CD4-positive, alpha-beta T cell (primary cell): Measurements from ENCODE around the gene EML4. TPM values are rescaled to one million over a fixed set of nuclear protein-coding genes. Genes with fewer than 3 reads are reported as not detected.
A peak's percentile ranks its signal among the peaks of the same experiment; 100 is the strongest.

Experiments
- ATAC-seq: fragments of 200-7000 bp; cut with Tn5 transposase; one replicate; pipeline ENCODE4 v1.10.0; 2022; ENCODE audit warnings: mild to moderate bottlenecking; ENCODE audit not compliant: poor library complexity
- CTCF ChIA-PET: fragments of 350-600 bp; sonication (Branson Sonifier 250); formaldehyde crosslinking; loops from one replicate; lab custom pipeline; 2021; ENCODE audit warnings: antibody characterized with exemption, inconsistent platforms; lab: Charles Lee
- POLR2A ChIA-PET: fragments of 350-600 bp; sonication (Branson Sonifier 250); formaldehyde crosslinking; loops from one replicate; lab custom pipeline; 2021; ENCODE audit warnings: antibody characterized with exemption, inconsistent platforms; lab: Charles Lee
- DNase-seq, 14 experiments: peaks; one replicate each; pipeline ENCODE4 v3.0.0-alpha.2; 2013 to 2020; ENCODE audit warnings: mixed read lengths in 2 of 14
- H3K27ac ChIP-seq, 2 donors: one replicate each; pipeline versions ENCODE4 v1.5.1 to v1.7.0; 2013; ENCODE audit warnings: low read length in 2 of 2, low read depth in 1 of 2, mild to moderate bottlenecking in 1 of 2
- H3K27me3 ChIP-seq, 2 experiments: 1 replicate in 1 of 2; 2 replicates in 1 of 2; pipeline versions ENCODE4 v1.6.1 to v1.7.0; 2013; ENCODE audit warnings: low read length in 2 of 2, control low read depth in 1 of 2, mild to moderate bottlenecking in 1 of 2, moderate library complexity in 1 of 2; ENCODE audit not compliant: insufficient read depth in 2 of 2, control insufficient read depth in 1 of 2
- H3K36me3 ChIP-seq: one replicate; pipeline ENCODE4 v1.6.1; 2013; ENCODE audit warnings: low read length, control low read depth; ENCODE audit not compliant: insufficient read depth
- H3K4me1 ChIP-seq: one replicate; pipeline ENCODE4 v1.6.1; 2013; ENCODE audit warnings: low read length, control low read depth; ENCODE audit not compliant: insufficient read depth
- H3K4me3 ChIP-seq: one replicate; pipeline ENCODE4 v1.5.1; 2013; ENCODE audit warnings: mild to moderate bottlenecking, low read length, moderate library complexity
- H3K9me3 ChIP-seq, 2 experiments: 1 replicate in 1 of 2; 2 replicates in 1 of 2; pipeline versions ENCODE4 v1.6.1 to v1.7.0; 2013; ENCODE audit warnings: low read length in 2 of 2, mild to moderate bottlenecking in 2 of 2, control low read depth in 1 of 2, moderate library complexity in 1 of 2; ENCODE audit not compliant: control insufficient read depth in 1 of 2, insufficient read depth in 1 of 2
- H3K27ac Mint-ChIP-seq: one replicate; pipeline ENCODE4 v1.8.0; 2020; ENCODE audit warnings: mixed read lengths
- H3K27me3 Mint-ChIP-seq: one replicate; pipeline ENCODE4 v1.8.0; 2021; ENCODE audit warnings: mixed read lengths
- H3K36me3 Mint-ChIP-seq: one replicate; pipeline ENCODE4 v1.8.0; 2021; ENCODE audit warnings: low read depth, mixed read lengths
- H3K4me1 Mint-ChIP-seq: one replicate; pipeline ENCODE4 v1.8.0; 2021; ENCODE audit warnings: low read depth, mixed read lengths
- H3K4me3 Mint-ChIP-seq: one replicate; pipeline ENCODE4 v1.8.0; 2020; ENCODE audit warnings: mild to moderate bottlenecking, mixed read lengths
- H3K9me3 Mint-ChIP-seq: one replicate; pipeline ENCODE4 v1.8.0; 2020; ENCODE audit warnings: mixed read lengths
- CTCF ChIP-seq: fragments of 200-600 bp; IDR thresholded peaks from one replicate; pipeline ENCODE4 v1.8.0; 2022; ENCODE audit warnings: antibody characterized with exemption, mild to moderate bottlenecking
- intact Hi-C, 2 experiments: fragments of 100-400 bp; cut with DNase I in 1 of 2; cut with micrococcal nuclease in 1 of 2; formaldehyde crosslinking; loops; one replicate each; pipeline versions ENCODE4 v1.15.1 to v1.9.0; 2023 to 2025; cut with DNase I, micrococcal nuclease
- total RNA-seq, 174 experiments: library from RNA in 2 of 174; stranded (reverse) in 2 of 174; gene quantifications; one replicate each; pipeline ENCODE4 v1.2.3 and lab custom pipeline; 2021 to 2026

EML4 gene
- total RNA-seq, 2 experiments from 2014 or later = 219 to 228 TPM

GRCh38 chr2:42196403-42197267 lies 27.5 kb downstream of the EML4 start:
- ChIA-PET POLR2A (interaction anchor here (0.8 to 1.8 kb wide), 8 partner anchors 25 to 99 kb away, joined by 3 to 15 read pairs (median 7); no protein-coding TSS in a partner anchor), CTCF (interaction anchor here (0.6 to 1.8 kb wide), 14 partner anchors 9 to 109 kb away, joined by 3 to 10 read pairs (median 5); no protein-coding TSS in a partner anchor)
- DNase-seq (peak in 12 of 14 experiments; percentile 16 to 79 (median 37)), ATAC-seq (peak; percentile 82)
- H3K4me3 ChIP-seq = no peak overlapping the region
- Mint-ChIP-seq H3K27ac (peak overlapping the region; percentile 61), H3K4me1 (peaks cover 89% of the 10 kb centered on the region), H3K36me3 (peaks cover 18% of the 10 kb centered on the region), H3K9me3 (no peaks in the 10 kb centered on the region), H3K4me3 (peak overlapping the region; percentile 63), H3K27me3 (no peaks in the 10 kb centered on the region)
- TF ChIP-seq CTCF = peak; percentile 92
- no peak overlapping the region for H3K27ac ChIP-seq
- peaks cover 4% of the 10 kb centered on the region for H3K36me3 ChIP-seq
- no peaks in the 10 kb centered on the region for H3K9me3 ChIP-seq
- H3K27me3 ChIP-seq = no peaks in the 10 kb centered on the region
- intact Hi-C loops = loop anchor here (1.0 to 10.0 kb wide), 7 partner anchors 19 to 332 kb away; no protein-coding TSS in a partner anchor
- peaks cover 48% of the 10 kb centered on the region for H3K4me1 ChIP-seq

GRCh38 chr2:42197792-42198191 lies 28.6 kb downstream of the EML4 start:
- TF ChIP-seq CTCF = no peak
- Mint-ChIP-seq H3K4me3 (no peak overlapping the region), H3K9me3 (no peaks in the 10 kb centered on the region), H3K36me3 (peaks cover 24% of the 10 kb centered on the region), H3K27me3 (no peaks in the 10 kb centered on the region), H3K4me1 (peaks cover 90% of the 10 kb centered on the region), H3K27ac (peak overlapping the region; percentile 4)
- no peaks in the 10 kb centered on the region for H3K9me3 ChIP-seq
- ChIA-PET CTCF (interaction anchor here (0.6 kb wide), 1 partner anchor 26 kb away, joined by 3 read pairs; no protein-coding TSS in a partner anchor), POLR2A (interaction anchor here (1.2 kb wide), 1 partner anchor 163 kb away, joined by 3 read pairs; the partner anchor contains the start of gene COX7A2L)
- H3K4me1 ChIP-seq = peaks cover 46% of the 10 kb centered on the region
- no peak overlapping the region for H3K4me3 ChIP-seq
- H3K36me3 ChIP-seq = peaks cover 4% of the 10 kb centered on the region
- DNase-seq (no peak), ATAC-seq (no peak)
- no peaks in the 10 kb centered on the region for H3K27me3 ChIP-seq
- no peak overlapping the region for H3K27ac ChIP-seq
- intact Hi-C loops = loop anchor here (2.0 to 10.0 kb wide), 5 partner anchors 27 to 333 kb away; no protein-coding TSS in a partner anchor

- Histone ChIP-seq H3K4me3 (no peak overlapping the region), H3K27me3 (no peaks in the 10 kb centered on the region), H3K4me1 (peaks cover 45% of the 10 kb centered on the region), H3K9me3 (no peaks in the 10 kb centered on the region), H3K27ac (no peak overlapping the region), H3K36me3 (peaks cover 4% of the 10 kb centered on the region)
- H3K4me3 Mint-ChIP-seq = no peak overlapping the region
- CTCF ChIA-PET = interaction anchor here (0.6 kb wide), 1 partner anchor 25 kb away, joined by 3 read pairs; no protein-coding TSS in a partner anchor
- no peaks in the 10 kb centered on the region for H3K9me3 Mint-ChIP-seq
- intact Hi-C loops = loop anchor here (5.0 to 10.0 kb wide), 3 partner anchors 39 to 334 kb away; no protein-coding TSS in a partner anchor
- DNase-seq = no peak
- peak overlapping the region; percentile 4 for H3K27ac Mint-ChIP-seq
- no peak for TF ChIP-seq CTCF
- no peaks in the 10 kb centered on the region for H3K27me3 Mint-ChIP-seq
- H3K36me3 Mint-ChIP-seq = peaks cover 24% of the 10 kb centered on the region
- POLR2A ChIA-PET = interaction anchor here (1.2 to 1.7 kb wide), 2 partner anchors 93 to 162 kb away, joined by 3 to 9 read pairs; partner anchors contain the start of gene COX7A2L
- H3K4me1 Mint-ChIP-seq = peaks cover 88% of the 10 kb centered on the region
- no peak for ATAC-seq
Measured at GRCh38 chr2:42198466-42198865, 29.3 kb downstream of the EML4 start.
